H1 (cell line): ENCODE measurements around the gene BRD3OS. TPM values are rescaled to one million over a fixed set of nuclear protein-coding genes. Genes with fewer than 3 reads are reported as not detected.

ENCODE experiments used
- CTCF ChIA-PET: fragments of 300-600 bp; sonication (Branson Sonifier 250); formaldehyde crosslinking; loops from one replicate; lab custom pipeline; 2021; ENCODE audit not compliant: partially characterized antibody; lab: Charles Lee
- POLR2A ChIA-PET: fragments of 300-600 bp; sonication (Branson Sonifier 250); formaldehyde crosslinking; loops from one replicate; lab custom pipeline; 2021; ENCODE audit warnings: inconsistent platforms; ENCODE audit not compliant: partially characterized antibody; lab: Charles Lee
- DNase-seq, 2 experiments: peaks; one replicate each; pipeline versions ENCODE4 v3.0.0 to v3.0.0-alpha.2; 2010 to 2022; ENCODE audit warnings: low spot score in 2 of 2, low read depth in 1 of 2, mixed read lengths in 1 of 2
- FAIRE-seq: peaks from 2 replicates; lab custom pipeline; 2011; peaks lifted over from hg19 to GRCh38; lab: Jason Lieb, UNC
- H2AFZ ChIP-seq: 2 replicates; pipeline ENCODE4 v1.8.1; 2012; ENCODE audit warnings: low read length, inconsistent platforms
- H2AK5ac ChIP-seq: 2 replicates; pipeline ENCODE4 v1.6.1; 2013; ENCODE audit warnings: low read depth, low read length
- H2BK120ac ChIP-seq: replicated peaks from 2 replicates; pipeline ENCODE3; 2013; ENCODE audit warnings: low read depth, low read length, inconsistent platforms
- H2BK12ac ChIP-seq: 2 replicates; pipeline ENCODE4 v1.6.1; 2013; ENCODE audit warnings: low read depth, low read length
- H2BK15ac ChIP-seq: 2 replicates; pipeline ENCODE4 v1.6.1; 2013; ENCODE audit warnings: low read length
- H2BK20ac ChIP-seq: 2 replicates; pipeline ENCODE4 v1.6.1; 2013; ENCODE audit warnings: low read length
- H2BK5ac ChIP-seq: 2 replicates; pipeline ENCODE4 v1.6.1; 2013; ENCODE audit warnings: low read depth, low read length
- H3K14ac ChIP-seq: 2 replicates; pipeline ENCODE4 v1.6.1; 2013; ENCODE audit warnings: inconsistent platforms; ENCODE audit not compliant: insufficient read length
- H3K18ac ChIP-seq: 2 replicates; pipeline ENCODE4 v1.6.1; 2013; ENCODE audit warnings: low read length; ENCODE audit errors: extremely low read depth
- H3K23ac ChIP-seq: 2 replicates; pipeline ENCODE4 v1.6.1; 2013; ENCODE audit warnings: inconsistent platforms; ENCODE audit not compliant: insufficient read length
- H3K23me2 ChIP-seq: 2 replicates; pipeline ENCODE4 v1.6.1; 2013; ENCODE audit warnings: low read depth, low read length
- H3K27ac ChIP-seq: 2 replicates; pipeline ENCODE4 v1.6.1; 2011; ENCODE audit warnings: low read depth, low read length, inconsistent platforms
- H3K27me3 ChIP-seq, 4 experiments: replicated peaks in 1 of 4; 1 replicate in 1 of 4; 2 replicates in 3 of 4; pipeline versions ENCODE4 v1.6.1 to v1.8.1; 2011 to 2013; ENCODE audit warnings: low read length in 3 of 4, mild to moderate bottlenecking in 3 of 4, inconsistent platforms in 2 of 4, mixed read lengths in 2 of 4, moderate library complexity in 1 of 4; ENCODE audit not compliant: control insufficient read depth in 3 of 4, insufficient read depth in 3 of 4; ENCODE audit errors: extremely low read depth in 1 of 4
- H3K36me3 ChIP-seq, 4 experiments: 2 replicates each; pipeline versions ENCODE4 v1.6.1 to v1.8.1; 2011 to 2013; ENCODE audit warnings: mild to moderate bottlenecking in 4 of 4, low read length in 3 of 4, moderate library complexity in 2 of 4, control low read depth in 1 of 4, inconsistent platforms in 1 of 4; ENCODE audit not compliant: insufficient read depth in 4 of 4, control insufficient read depth in 2 of 4
- H3K4ac ChIP-seq: replicated peaks from 2 replicates; pipeline ENCODE3; 2013; ENCODE audit warnings: low read length, low read depth, mixed read lengths, inconsistent platforms; ENCODE audit not compliant: insufficient read length
- H3K4me1 ChIP-seq, 4 experiments: replicated peaks in 1 of 4; 1 replicate in 1 of 4; 2 replicates in 3 of 4; pipeline versions ENCODE4 v1.6.1 to v1.8.1; 2011 to 2013; ENCODE audit warnings: low read length in 3 of 4, inconsistent platforms in 2 of 4, mixed read lengths in 1 of 4; ENCODE audit not compliant: insufficient read depth in 4 of 4, control insufficient read depth in 3 of 4
- H3K4me2 ChIP-seq, 2 experiments: 2 replicates each; pipeline versions ENCODE4 v1.6.1 to v1.8.1; 2011 to 2013; ENCODE audit warnings: low read depth in 2 of 2, low read length in 2 of 2, control low read depth in 1 of 2, inconsistent platforms in 1 of 2, mild to moderate bottlenecking in 1 of 2; ENCODE audit not compliant: insufficient read depth in 1 of 2
- H3K4me3 ChIP-seq, 4 experiments: fragments of 200-600, 300-600 bp in 1 of 4; sonication (generic), shearing (Covaris generic), sonication (Bioruptor Twin) in 1 of 4; 2 replicates each; pipeline versions ENCODE4 v1.5.1 to v1.8.1; 2011 to 2016; ENCODE audit warnings: low read length in 4 of 4, low read depth in 3 of 4, control low read depth in 2 of 4, inconsistent platforms in 2 of 4, mild to moderate bottlenecking in 2 of 4, mixed read lengths in 1 of 4, moderate library complexity in 1 of 4; ENCODE audit not compliant: insufficient read depth in 2 of 4; ENCODE audit errors: extremely low read depth in 1 of 4
- H3K56ac ChIP-seq: replicated peaks from 2 replicates; pipeline ENCODE3; 2013; ENCODE audit warnings: low read depth, mild to moderate bottlenecking, mixed read lengths, low read length, inconsistent platforms; ENCODE audit not compliant: insufficient read length
- H3K79me1 ChIP-seq: 2 replicates; pipeline ENCODE4 v1.6.1; 2013; ENCODE audit warnings: low read depth, low read length, control low read depth
- H3K79me2 ChIP-seq, 2 experiments: 2 replicates each; pipeline versions ENCODE4 v1.6.1 to v1.8.1; 2012 to 2013; ENCODE audit warnings: low read length in 2 of 2, mild to moderate bottlenecking in 2 of 2, inconsistent platforms in 1 of 2; ENCODE audit not compliant: insufficient read depth in 2 of 2, control insufficient read depth in 1 of 2
- H3K9ac ChIP-seq, 4 experiments: replicated peaks in 1 of 4; 1 replicate in 1 of 4; 2 replicates in 3 of 4; pipeline versions ENCODE4 v1.6.1 to v1.8.1; 2011 to 2013; ENCODE audit warnings: low read depth in 3 of 4, low read length in 3 of 4, control low read depth in 2 of 4, mild to moderate bottlenecking in 2 of 4, moderate library complexity in 2 of 4, inconsistent platforms in 1 of 4; ENCODE audit errors: extremely low read depth in 1 of 4
- H3K9me3 ChIP-seq, 2 experiments: 2 replicates each; pipeline versions ENCODE4 v1.6.1 to v1.8.1; 2012 to 2013; ENCODE audit warnings: mild to moderate bottlenecking in 2 of 2, moderate library complexity in 2 of 2, control low read depth in 1 of 2, inconsistent platforms in 1 of 2, low read depth in 1 of 2, low read length in 1 of 2, mixed read lengths in 1 of 2; ENCODE audit not compliant: insufficient read depth in 2 of 2
- H4K20me1 ChIP-seq, 2 experiments: replicated peaks in 1 of 2; 2 replicates each; pipeline versions ENCODE3 to v1.8.1; 2011 to 2013; ENCODE audit warnings: inconsistent platforms in 2 of 2, low read length in 2 of 2, mild to moderate bottlenecking in 1 of 2; ENCODE audit not compliant: insufficient read depth in 2 of 2, control insufficient read depth in 1 of 2
- H4K5ac ChIP-seq: 2 replicates; pipeline ENCODE4 v1.6.1; 2013; ENCODE audit warnings: low read length, low read depth, mixed read lengths, inconsistent platforms; ENCODE audit not compliant: insufficient read length
- H4K8ac ChIP-seq: 2 replicates; pipeline ENCODE4 v1.8.0; 2013; ENCODE audit warnings: mild to moderate bottlenecking, moderate library complexity, low read length, inconsistent platforms; ENCODE audit not compliant: insufficient read depth; ENCODE audit errors: extremely low read depth
- H4K91ac ChIP-seq: replicated peaks from 2 replicates; pipeline ENCODE3; 2013; ENCODE audit warnings: low read length, mixed read lengths, inconsistent platforms; ENCODE audit not compliant: insufficient read length
- EGR1 ChIP-seq: IDR thresholded peaks from 2 replicates; pipeline ENCODE4 v1.6.1; 2011; ENCODE audit warnings: low read depth, low read length, borderline replicate concordance
- RFX5 ChIP-seq: IDR thresholded peaks from 2 replicates; pipeline ENCODE4 v1.6.1; 2011; ENCODE audit warnings: low read depth, low read length, improper control_type of control experiment, borderline replicate concordance
- SP1 ChIP-seq: IDR thresholded peaks from 2 replicates; pipeline ENCODE4 v1.6.1; 2011; ENCODE audit warnings: low read depth, low read length
- SRF ChIP-seq: IDR thresholded peaks from 2 replicates; pipeline ENCODE4 v1.6.1; 2011; ENCODE audit warnings: mild to moderate bottlenecking, low read depth, low read length, moderate library complexity
- TEAD4 ChIP-seq: IDR thresholded peaks from 2 replicates; pipeline ENCODE4 v1.6.1; 2012; ENCODE audit warnings: low read depth, low read length, inconsistent platforms, mixed read lengths
- WGBS, 2 experiments: shearing (Covaris generic) in 1 of 2; methylation state at CpG; one replicate each; pipeline versions ENCODE4 v1.1.6 to v1.1.7; 2013 to 2015; ENCODE audit warnings: low lambda C conversion rate in 2 of 2, mixed read lengths in 2 of 2, inconsistent platforms in 1 of 2, low coverage in 1 of 2, missing lambda C conversion rate in 1 of 2; ENCODE audit not compliant: insufficient replicate concordance in 2 of 2, insufficient coverage in 1 of 2, insufficient read length in 1 of 2; ENCODE audit errors: extremely low coverage in 1 of 2, missing lambda C conversion rate in 1 of 2; 5-methylcytosine and 5-hydroxymethylcytosine counted together
- long read RNA-seq, 2 experiments: library from RNA in 1 of 2; library from capped mRNA in 1 of 2; stranded (forward); transcript quantifications; one replicate each; pipeline ENCODE4 v2.0.0, GENCODE V29; 2021; ENCODE audit warnings: inconsistent platforms in 1 of 2
- polyA minus RNA-seq, 3 experiments: library from RNA; depleted of rRNA, polyadenylated mRNA; stranded (reverse); fragments of >200 nt; gene quantifications; 1 replicate in 2 of 3; 2 replicates in 1 of 3; pipeline ENCODE4 v1.2.3, GENCODE V29; 2011
- polyA plus RNA-seq, 7 experiments: library from polyadenylated mRNA; depleted of rRNA in 3 of 7; stranded (reverse) in 5 of 7; unstranded in 2 of 7; fragments of >200 nt in 5 of 7; fragments of 200-250 nt in 2 of 7; gene quantifications; 1 replicate in 5 of 7; 2 replicates in 1 of 7; 4 replicates in 1 of 7; pipeline versions ENCODE4 v1.2.1 to v1.2.3, GENCODE V29; 2011 to 2013; ENCODE audit warnings: missing spikeins in 2 of 7, mixed read lengths in 2 of 7
- total RNA-seq: library from RNA; stranded (reverse); fragmentation: NEBNext Ultra II Directional; extraction: Animal tissue kit (Norgen Biotek cat#: 25700); gene quantifications from 2 replicates; pipeline ENCODE4 v1.2.1, GENCODE V29; 2021
- TF ChIP-seq, protein P1 (sequence below): IDR thresholded peaks from 2 replicates; pipeline ENCODE4 v1.6.1; 2011; ENCODE audit warnings: low read depth, mild to moderate bottlenecking, low read length; ENCODE audit not compliant: insufficient read depth

Gene BRD3OS, protein sequence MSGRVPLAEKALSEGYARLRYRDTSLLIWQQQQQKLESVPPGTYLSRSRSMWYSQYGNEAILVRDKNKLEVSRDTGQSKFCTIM
- 17.2 and 20.2 TPM in 2 replicates for total RNA-seq
- 12.7 and 13.6 TPM in 2 replicates for polyA plus RNA-seq (2011; rRNA removed)
- 13.0 TPM for polyA plus RNA-seq (2011; cell fraction: cytosol; rRNA removed)
- polyA plus RNA-seq (2011; cell fraction: nucleus; rRNA removed): 11.0 TPM
- polyA plus RNA-seq (2012, experiment 1 of 2): 12.5 to 16.9 TPM (median 14.6 TPM) in 4 replicates
- 17.3 TPM for polyA plus RNA-seq (2012, experiment 2 of 2)
- polyA plus RNA-seq (2013, experiment 1 of 2): 11.6 TPM
- 12.4 TPM for polyA plus RNA-seq (2013, experiment 2 of 2)
- 6.7 and 9.0 TPM in 2 replicates for polyA minus RNA-seq (2011; rRNA and poly(A)+ RNA removed)
- 10.8 TPM for polyA minus RNA-seq (2011; cell fraction: cytosol; rRNA and poly(A)+ RNA removed)
- 7.3 TPM for polyA minus RNA-seq (2011; cell fraction: nucleus; rRNA and poly(A)+ RNA removed)
- long read RNA-seq, experiment 1, full-length matches to known transcripts: 3 of 16 reads
- long read RNA-seq, experiment 1, partial matches to known transcripts: 12 of 16 reads
- long read RNA-seq, experiment 1, other reads (novel, unspliced or antisense): 1 of 16 reads
- long read RNA-seq, experiment 2, partial matches to known transcripts: 0 of 9 reads
- long read RNA-seq, experiment 2, other reads (novel, unspliced or antisense): 9 of 9 reads

DNA sequence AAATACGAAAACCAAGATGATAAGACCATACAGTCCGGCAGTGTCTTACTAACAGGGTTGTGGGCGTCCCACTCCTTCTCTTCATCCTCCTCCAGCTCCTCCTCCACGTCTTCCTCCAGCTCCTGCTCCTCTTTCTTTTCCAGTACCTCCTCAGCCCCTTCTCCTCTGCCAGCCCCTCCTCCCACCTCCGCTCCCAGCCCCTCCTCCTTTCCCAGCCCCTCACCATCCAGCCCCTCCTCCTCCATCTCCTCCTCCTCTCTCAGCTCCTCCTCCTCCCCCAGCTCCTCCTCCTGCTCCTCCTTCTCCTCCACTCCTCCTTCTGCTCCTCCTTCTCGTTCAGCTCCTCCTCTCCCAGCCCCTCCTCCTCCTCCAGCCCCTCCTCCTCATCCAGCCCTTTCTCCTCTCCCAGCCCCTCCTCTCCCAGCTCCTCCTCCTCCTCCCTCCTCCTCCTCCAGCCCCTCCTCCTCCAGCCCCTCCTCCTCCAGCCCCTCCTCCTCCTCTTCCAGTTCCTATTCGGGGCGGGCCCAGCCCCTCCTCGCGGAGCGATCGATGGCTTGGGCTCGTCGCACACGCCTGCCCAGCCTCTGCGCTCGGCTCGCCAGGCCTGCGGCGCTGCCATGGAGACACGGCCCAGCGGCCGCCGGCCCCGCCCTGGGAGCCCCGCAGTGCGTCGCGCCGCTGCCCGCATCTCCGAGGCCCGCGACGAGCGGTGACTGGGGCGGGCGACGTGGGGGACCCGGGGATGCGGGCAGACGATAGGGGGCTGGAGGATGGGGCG, at the start of gene BRD3OS:
TSS of gene BRD3OS (plus strand) at position 654 of the 778 bp plus-strand sequence. CDS start 1,267 bp downstream, outside the sequence.
- Histone ChIP-seq H3K14ac (no peak within 1 kb of the TSS), H2BK5ac (no peak within 1 kb of the TSS; the same call in 1 of the 2 replicates), H3K79me1 (no peaks in the 10 kb centered on the region), H3K36me3 (0 out of 8 replicates have a peak, but pooled peaks cover 0 to 3% (median 0%) of the 10 kb centered on the region in 4 experiments), H2AK5ac (no peak within 1 kb of the TSS), H2BK15ac (no peak within 1 kb of the TSS; the same call in 1 of the 2 replicates), H3K4me2 (peak within 1 kb of the TSS; percentile 60 to 69), H2AFZ (0 out of 2 replicates have a peak within 1 kb of the TSS, but pooled peaks have one; percentile 91), H3K79me2 (no peaks in the 10 kb centered on the region), H3K9me3 (no peaks in the 10 kb centered on the region), H3K9ac (no peak within 1 kb of the TSS; a peak in 1 of 7 replicates), H4K20me1 (peaks cover 0 to 10% of the 10 kb centered on the region in 2 experiments), H4K8ac (no peak within 1 kb of the TSS; the same call in 1 of the 2 replicates), H3K18ac (no peak within 1 kb of the TSS; the same call in 1 of the 2 replicates), H2BK20ac (no peak within 1 kb of the TSS), H4K91ac (no peak within 1 kb of the TSS), H3K4me3 (peak within 1 kb of the TSS; percentile 70 to 85 (median 79)), H3K27ac (no peak within 1 kb of the TSS), H3K56ac (no peak within 1 kb of the TSS), H3K23me2 (peaks cover 4% of the 10 kb centered on the region), H2BK12ac (no peak within 1 kb of the TSS), H3K4me1 (peaks cover 0 to 4% (median 4%) of the 10 kb centered on the region in 4 experiments; a peak in 5 of 7 replicates), H4K5ac (no peak within 1 kb of the TSS), H3K27me3 (no peaks in the 10 kb centered on the region), H2BK120ac (no peak within 1 kb of the TSS), H3K4ac (no peak within 1 kb of the TSS), H3K23ac (no peak within 1 kb of the TSS)
- ChIA-PET CTCF (interaction anchor here (0.7 to 1.6 kb wide), 7 partner anchors 15 to 1333 kb away, joined by 3 to 4 read pairs (median 3); no protein-coding TSS in a partner anchor), POLR2A (interaction anchor here (1.6 to 1.8 kb wide), 2 partner anchors 39 to 41 kb away, joined by 5 to 8 read pairs; no protein-coding TSS in a partner anchor)
- WGBS, 2 experiments: 4% methylated on average over 22 of the region's 43 CpGs; no CpG with 5 or more reads in 1 of the 2 experiments
- DNase-seq (peak; percentile 88 to 99), FAIRE-seq (peak; percentile 60)
- TF ChIP-seq RFX5: no peak
- TF ChIP-seq SP1: peak; percentile 95
- TF ChIP-seq, protein P1, sequence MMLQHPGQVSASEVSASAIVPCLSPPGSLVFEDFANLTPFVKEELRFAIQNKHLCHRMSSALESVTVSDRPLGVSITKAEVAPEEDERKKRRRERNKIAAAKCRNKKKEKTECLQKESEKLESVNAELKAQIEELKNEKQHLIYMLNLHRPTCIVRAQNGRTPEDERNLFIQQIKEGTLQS: no peak
- TF ChIP-seq SRF: peak; percentile 97
- no peak for TF ChIP-seq TEAD4
- TF ChIP-seq EGR1: peak; percentile 74
